Neural progenitor cell (in vitro differentiated cells): ENCODE data around the gene MTIF3.

Source experiments
- EZH2 ChIP-seq: fragments of 200-600 bp; sonication (generic); IDR thresholded peaks from 2 replicates; pipeline ENCODE4 v1.6.1; 2017; ENCODE audit warnings: antibody characterized with exemption, mild to moderate bottlenecking, moderate library complexity
- EZH2phosphoT487 ChIP-seq: fragments of 200-600 bp; sonication (generic); IDR thresholded peaks from 2 replicates; pipeline ENCODE4 v1.6.1; 2017; ENCODE audit warnings: antibody characterized with exemption
- TF ChIP-seq, protein P1 (sequence below): fragments of 200-600 bp; sonication (generic); IDR thresholded peaks from 2 replicates; pipeline ENCODE4 v1.5.1; 2017; ENCODE audit warnings: antibody characterized with exemption, mild to moderate bottlenecking

DNA sequence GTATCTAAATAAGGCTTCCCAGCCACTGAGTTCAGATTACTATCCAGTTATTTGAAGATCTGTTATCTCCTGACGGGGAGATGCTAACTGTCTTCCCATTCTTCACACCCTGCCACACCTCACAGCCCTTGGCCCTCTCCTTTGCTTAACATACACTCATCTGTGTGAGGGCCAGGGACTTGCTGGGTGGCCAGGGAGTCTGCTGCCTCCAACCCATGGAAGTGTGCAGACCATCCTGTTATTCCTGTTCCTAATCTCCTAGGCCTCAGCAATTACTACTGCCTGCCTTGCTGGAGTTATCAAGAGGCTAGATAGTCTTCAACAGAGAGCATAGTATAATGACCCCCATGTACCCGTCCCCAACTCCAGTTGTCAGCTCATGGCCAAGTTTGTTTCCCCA, 62.1 kb downstream of the MTIF3 start:
- TF ChIP-seq, protein P1, sequence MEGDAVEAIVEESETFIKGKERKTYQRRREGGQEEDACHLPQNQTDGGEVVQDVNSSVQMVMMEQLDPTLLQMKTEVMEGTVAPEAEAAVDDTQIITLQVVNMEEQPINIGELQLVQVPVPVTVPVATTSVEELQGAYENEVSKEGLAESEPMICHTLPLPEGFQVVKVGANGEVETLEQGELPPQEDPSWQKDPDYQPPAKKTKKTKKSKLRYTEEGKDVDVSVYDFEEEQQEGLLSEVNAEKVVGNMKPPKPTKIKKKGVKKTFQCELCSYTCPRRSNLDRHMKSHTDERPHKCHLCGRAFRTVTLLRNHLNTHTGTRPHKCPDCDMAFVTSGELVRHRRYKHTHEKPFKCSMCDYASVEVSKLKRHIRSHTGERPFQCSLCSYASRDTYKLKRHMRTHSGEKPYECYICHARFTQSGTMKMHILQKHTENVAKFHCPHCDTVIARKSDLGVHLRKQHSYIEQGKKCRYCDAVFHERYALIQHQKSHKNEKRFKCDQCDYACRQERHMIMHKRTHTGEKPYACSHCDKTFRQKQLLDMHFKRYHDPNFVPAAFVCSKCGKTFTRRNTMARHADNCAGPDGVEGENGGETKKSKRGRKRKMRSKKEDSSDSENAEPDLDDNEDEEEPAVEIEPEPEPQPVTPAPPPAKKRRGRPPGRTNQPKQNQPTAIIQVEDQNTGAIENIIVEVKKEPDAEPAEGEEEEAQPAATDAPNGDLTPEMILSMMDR: no peak
- TF ChIP-seq EZH2phosphoT487 (no peak), EZH2 (no peak)
